Activated naive CD4-positive, alpha-beta T cell treated with anti-CD3 and anti-CD28 coated beads, Interleukin-2, amount 50 U/mL, for 72 hours (primary cell): ENCODE measurements around the gene OGDHL. TPM values are rescaled to one million over a fixed set of nuclear protein-coding genes. Genes with fewer than 3 reads are reported as not detected.
"Not testable (repeated sequence)": the region's sequence is repeated elsewhere in the genome, so short reads cannot be mapped to it uniquely, and the experiment has no call there.

Experiments used
- ATAC-seq, 2 donors: fragments of 150-1000 bp; cut with Tn5 transposase; 2 replicates each; pipeline ENCODE4 v1.10.0; 2021; ENCODE audit warnings: mild to moderate bottlenecking in 2 of 2, moderate library complexity in 2 of 2
- DNase-seq, 2 donors: peaks; one replicate each; pipeline ENCODE4 v3.0.0; 2021 to 2022; ENCODE audit warnings: low spot score in 2 of 2
- H3K27ac Mint-ChIP-seq, 2 donors: one replicate each; pipeline ENCODE4 v1.8.0; 2022; ENCODE audit warnings: mild to moderate bottlenecking in 2 of 2, mixed read lengths in 2 of 2
- H3K36me3 Mint-ChIP-seq, 2 donors: one replicate each; pipeline ENCODE4 v1.8.0; 2022; ENCODE audit warnings: mixed read lengths in 2 of 2
- H3K9me3 Mint-ChIP-seq, 2 donors: one replicate each; pipeline ENCODE4 v1.8.0; 2022; ENCODE audit warnings: mixed read lengths in 2 of 2
- total RNA-seq, 2 donors: library from RNA; stranded (reverse); gene quantifications; one replicate each; pipeline ENCODE4 v1.2.3, GENCODE V29; 2022

OGDHL gene
- total RNA-seq, 2 donors from 2014 or later: 0.14 to 0.27 TPM

- DNase-seq (no peak), ATAC-seq (no peak)
- Mint-ChIP-seq H3K36me3 (no peaks in the 10 kb centered on the region), H3K27ac (no peak overlapping the region), H3K9me3 (no peaks in the 10 kb centered on the region)
Observed at GRCh38 chr10:49735161-49735560, 27.0 kb downstream of the OGDHL start.

- no peaks in the 10 kb centered on the region for H3K9me3 Mint-ChIP-seq
- no peaks in the 10 kb centered on the region for H3K36me3 Mint-ChIP-seq
- DNase-seq: no peak
- H3K27ac Mint-ChIP-seq: no peak overlapping the region
- no peak for ATAC-seq
Observed at GRCh38 chr10:49734676-49735075, 27.4 kb downstream of the OGDHL start.

GRCh38 chr10:49733866-49734265, 28.3 kb downstream of the OGDHL start:
- Mint-ChIP-seq H3K27ac (no peak overlapping the region), H3K36me3 (no peaks in the 10 kb centered on the region), H3K9me3 (no peaks in the 10 kb centered on the region)
- DNase-seq (no peak), ATAC-seq (no peak)

GRCh38 chr10:49726593-49726992, 35.5 kb downstream of the OGDHL start:
- no peak for ATAC-seq
- no peak for DNase-seq
- Mint-ChIP-seq H3K36me3 (no peaks in the 10 kb centered on the region), H3K27ac (no peak overlapping the region), H3K9me3 (peaks cover 8 to 11% of the 10 kb centered on the region in 2 donors)

- peaks cover 0 to 12% of the 10 kb centered on the region in 2 donors for H3K9me3 Mint-ChIP-seq
- ATAC-seq, H3K36me3 Mint-ChIP-seq, H3K27ac Mint-ChIP-seq, DNase-seq: not testable (repeated sequence)
Observed at GRCh38 chr10:49715157-49715556, 47.0 kb downstream of the OGDHL start.

- ATAC-seq (no peak), DNase-seq (no peak)
- peaks cover 0 to 8% of the 10 kb centered on the region in 2 donors for H3K9me3 Mint-ChIP-seq
- no peak overlapping the region for H3K27ac Mint-ChIP-seq
- H3K36me3 Mint-ChIP-seq: no peaks in the 10 kb centered on the region
Observed at GRCh38 chr10:49713266-49713665, 48.9 kb downstream of the OGDHL start.

- DNase-seq: no peak
- no peaks in the 10 kb centered on the region for H3K36me3 Mint-ChIP-seq
- no peak overlapping the region for H3K27ac Mint-ChIP-seq
- H3K9me3 Mint-ChIP-seq: peaks cover 0 to 4% of the 10 kb centered on the region in 2 donors
- no peak for ATAC-seq
Observed at GRCh38 chr10:49711481-49711880, 50.6 kb downstream of the OGDHL start.

GRCh38 chr10:49710966-49711365, 51.2 kb downstream of the OGDHL start:
- peaks cover 0 to 4% of the 10 kb centered on the region in 2 donors for H3K9me3 Mint-ChIP-seq
- no peak for ATAC-seq
- no peak for DNase-seq
- no peaks in the 10 kb centered on the region for H3K36me3 Mint-ChIP-seq
- no peak overlapping the region for H3K27ac Mint-ChIP-seq

- Mint-ChIP-seq H3K36me3 (no peaks in the 10 kb centered on the region), H3K27ac (no peak overlapping the region), H3K9me3 (peaks cover 0 to 4% of the 10 kb centered on the region in 2 donors)
- ATAC-seq: no peak
- no peak for DNase-seq
Observed at GRCh38 chr10:49709934-49710333, 52.2 kb downstream of the OGDHL start.

- ATAC-seq (no peak), DNase-seq (no peak)
- Mint-ChIP-seq H3K36me3 (no peaks in the 10 kb centered on the region), H3K9me3 (no peaks in the 10 kb centered on the region), H3K27ac (no peak overlapping the region)
Observed at GRCh38 chr10:49707585-49707984, 54.5 kb downstream of the OGDHL start.

- no peak for ATAC-seq
- no peak for DNase-seq
- Mint-ChIP-seq H3K27ac (no peak overlapping the region), H3K36me3 (no peaks in the 10 kb centered on the region), H3K9me3 (no peaks in the 10 kb centered on the region)
Observed at GRCh38 chr10:49700997-49701396, 61.1 kb downstream of the OGDHL start.

- ATAC-seq (no peak), DNase-seq (no peak)
- Mint-ChIP-seq H3K9me3 (no peaks in the 10 kb centered on the region), H3K27ac (no peak overlapping the region), H3K36me3 (no peaks in the 10 kb centered on the region)
Observed at GRCh38 chr10:49700211-49700610, 61.9 kb downstream of the OGDHL start.

GRCh38 chr10:49698679-49699078, 63.4 kb downstream of the OGDHL start:
- DNase-seq (no peak), ATAC-seq (no peak)
- H3K36me3 Mint-ChIP-seq: no peaks in the 10 kb centered on the region

GRCh38 chr10:49696311-49696710, 65.8 kb downstream of the OGDHL start:
- Mint-ChIP-seq H3K9me3 (no peaks in the 10 kb centered on the region), H3K27ac (no peak overlapping the region), H3K36me3 (peaks cover 0 to 5% of the 10 kb centered on the region in 2 donors)
- DNase-seq: no peak
- no peak for ATAC-seq

More at GRCh38 chr10:49698679-49699078, 63.4 kb downstream of the OGDHL start:
- no peaks in the 10 kb centered on the region for H3K9me3 Mint-ChIP-seq
- H3K27ac Mint-ChIP-seq: no peak overlapping the region

- no peak overlapping the region for H3K27ac Mint-ChIP-seq
- H3K9me3 Mint-ChIP-seq: no peaks in the 10 kb centered on the region
- ATAC-seq: no peak
- DNase-seq: no peak
- H3K36me3 Mint-ChIP-seq: peaks cover 0 to 5% of the 10 kb centered on the region in 2 donors
Observed at GRCh38 chr10:49694466-49694865, 67.7 kb downstream of the OGDHL start.

- Mint-ChIP-seq H3K27ac (no peak overlapping the region), H3K36me3 (peaks cover 0 to 20% of the 10 kb centered on the region in 2 donors), H3K9me3 (peaks cover 6 to 8% of the 10 kb centered on the region in 2 donors)
- no peak for ATAC-seq
- DNase-seq: no peak
Observed at GRCh38 chr10:49691588-49691987, 70.5 kb downstream of the OGDHL start.

- DNase-seq (no peak), ATAC-seq (no peak)
- Mint-ChIP-seq H3K9me3 (peaks cover 6 to 8% of the 10 kb centered on the region in 2 donors), H3K36me3 (peaks cover 0 to 20% of the 10 kb centered on the region in 2 donors), H3K27ac (no peak overlapping the region)
Observed at GRCh38 chr10:49690698-49691356, 71.3 kb downstream of the OGDHL start.

GRCh38 chr10:49689882-49690510, 72.1 kb downstream of the OGDHL start:
- no peak for ATAC-seq

More at GRCh38 chr10:49689882-49690510, 72.1 kb downstream of the OGDHL start:
- no peak for DNase-seq
- H3K9me3 Mint-ChIP-seq: peaks cover 6 to 8% of the 10 kb centered on the region in 2 donors
- peaks cover 0 to 20% of the 10 kb centered on the region in 2 donors for H3K36me3 Mint-ChIP-seq
- peak overlapping the region in 1 of 2 donors; percentile 30 for H3K27ac Mint-ChIP-seq
